Measurements from ENCODE around the gene AKT1.

Gene AKT1

DNA sequence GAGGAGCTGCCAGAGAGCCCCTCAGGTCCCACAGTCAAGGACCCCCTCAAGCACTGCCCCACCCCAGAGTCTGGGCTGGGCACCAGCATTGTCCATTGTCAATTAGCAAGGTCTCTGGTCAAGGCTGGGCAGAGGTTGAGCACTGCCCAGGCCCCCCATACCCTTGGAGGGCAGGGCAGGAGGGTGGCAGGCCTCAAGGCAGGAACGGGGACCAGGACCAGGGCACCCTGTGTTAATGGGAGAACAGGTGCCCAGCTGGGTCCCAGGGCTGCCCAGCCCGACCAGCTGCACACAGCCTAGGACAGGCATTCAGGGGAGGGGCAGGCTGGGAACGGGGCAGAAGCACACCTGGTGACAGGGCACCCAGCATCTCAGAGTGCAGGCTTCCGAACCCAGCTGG, 24.2 kb downstream of the AKT1 start:
- DNase-seq, result no peak

GRCh38 chr14:104770851-104771272, 24.7 kb downstream of the AKT1 start:
- peak; percentile 5 for DNase-seq

- DNase-seq, result no peak
These were observed 25.4 kb downstream of the AKT1 start for GRCh38 chr14:104770072-104770579.

DNA sequence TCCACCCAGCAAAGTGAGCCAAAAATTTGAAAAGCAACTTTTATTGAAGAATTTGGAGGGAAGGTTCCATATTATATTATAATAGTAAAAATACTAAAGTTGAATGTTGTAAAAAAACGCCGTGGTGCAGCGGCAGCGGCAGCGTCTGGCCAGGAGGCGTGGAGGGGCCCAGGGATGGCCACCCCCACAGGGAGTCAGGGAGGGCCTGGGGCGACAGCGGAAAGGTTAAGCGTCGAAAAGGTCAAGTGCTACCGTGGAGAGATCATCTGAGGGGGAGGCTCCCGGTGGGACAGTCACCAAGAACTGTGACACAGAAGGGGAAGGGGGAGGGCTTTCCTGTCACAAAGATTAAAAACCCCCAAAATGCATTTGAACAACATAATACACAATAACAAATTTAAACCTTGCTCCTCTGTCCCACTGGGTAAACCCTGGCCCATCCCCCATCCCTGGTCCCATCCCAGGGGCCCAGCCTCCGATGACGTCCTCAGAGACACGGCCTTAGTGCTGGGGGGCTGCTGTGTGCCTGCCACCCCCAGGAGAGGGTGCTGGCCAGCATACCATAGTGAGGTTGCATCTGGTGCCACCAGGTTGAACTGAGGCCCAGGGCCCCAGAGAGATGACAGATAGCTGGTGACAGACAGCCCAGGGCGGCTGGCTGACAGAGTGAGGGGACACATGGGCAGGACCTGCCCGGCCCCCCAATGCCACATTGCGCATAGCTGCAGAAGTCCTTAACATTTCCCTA, 26.1 kb downstream of the AKT1 start:
- no peak for DNase-seq

- peak; percentile 83 for DNase-seq
These were observed 26.9 kb downstream of the AKT1 start for GRCh38 chr14:104768437-104769323.

DNA sequence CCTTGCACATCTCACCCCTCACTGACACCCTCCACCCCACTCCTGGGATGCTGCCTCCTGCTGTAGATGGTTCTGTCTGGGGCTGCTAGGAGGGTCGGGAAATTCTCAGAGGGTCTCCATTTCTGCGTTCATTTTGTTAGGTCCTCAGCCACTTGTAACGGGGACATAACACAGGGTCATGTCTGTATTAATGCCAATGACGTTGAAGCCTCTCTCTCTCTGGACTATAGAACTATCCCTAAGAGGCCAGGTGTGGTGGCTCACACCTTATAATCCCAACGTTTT, 28.0 kb downstream of the AKT1 start:
- no peak for DNase-seq

DNA sequence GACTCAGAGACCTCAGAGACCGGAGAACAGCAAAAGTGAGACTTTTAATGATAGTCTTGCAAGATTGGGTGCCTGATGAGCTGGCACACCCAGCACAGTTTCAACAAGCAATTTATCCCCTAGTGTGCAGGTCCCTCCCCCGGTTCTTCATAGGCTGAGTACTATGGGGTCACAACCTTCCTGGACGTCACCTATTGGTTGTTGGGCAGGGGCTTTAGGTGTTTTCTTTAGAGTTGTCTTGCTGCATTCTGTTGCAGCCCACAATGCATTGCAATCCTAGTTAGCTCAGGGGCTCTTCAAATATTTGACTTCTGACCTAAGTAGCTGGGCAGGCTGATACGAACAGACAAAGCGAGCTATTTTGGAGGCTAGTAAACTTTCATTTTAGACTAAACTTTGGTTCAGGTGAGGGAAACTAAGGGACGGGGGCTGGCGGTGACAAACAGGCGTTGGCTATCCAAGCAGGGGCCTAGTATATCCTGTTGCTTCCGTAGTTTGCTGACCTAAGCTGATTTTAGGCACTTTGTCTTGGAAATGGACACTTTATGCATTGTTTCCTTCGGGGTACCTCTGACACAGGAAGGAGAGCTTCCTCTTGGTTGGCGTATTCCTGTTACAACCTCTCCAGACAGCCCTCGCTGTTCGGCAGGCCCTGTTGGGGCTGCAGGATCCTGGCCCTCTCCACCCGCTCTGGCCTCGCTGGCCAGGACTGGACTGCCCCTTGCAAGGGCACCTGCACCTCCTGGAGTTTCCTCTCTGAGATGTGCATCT, 28.5 kb downstream of the AKT1 start:
- DNase-seq, result no peak

DNA sequence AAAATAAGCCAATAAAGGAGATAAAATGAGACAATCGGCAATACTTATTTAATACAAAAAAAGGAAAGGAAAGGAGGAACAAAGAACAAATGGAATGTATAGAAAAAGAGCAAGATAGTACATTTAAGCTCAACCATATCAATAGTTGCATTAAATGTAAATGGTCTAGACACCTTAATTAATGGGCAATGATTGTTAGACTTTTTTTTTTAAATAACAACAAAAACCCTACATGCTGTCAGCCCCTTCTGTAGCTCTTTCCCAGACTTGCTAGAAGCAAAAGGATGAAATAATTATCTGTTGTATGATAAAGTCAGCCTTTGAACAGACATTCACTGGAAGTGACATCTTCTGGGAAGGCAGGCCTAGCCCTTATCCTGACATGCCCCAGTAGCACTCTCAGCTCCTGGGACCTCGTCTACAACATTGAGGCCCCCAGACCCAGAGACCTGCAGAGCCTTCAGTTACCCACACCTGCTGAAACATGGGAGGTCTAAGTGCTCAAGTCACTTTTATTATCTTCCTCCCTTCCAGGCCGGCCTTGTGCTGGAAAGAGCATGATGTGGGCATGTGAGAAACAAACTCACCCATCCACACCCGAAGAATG, 29.2 kb downstream of the AKT1 start:
- DNase-seq, result no peak

GRCh38 chr14:104765517-104765916, 30.0 kb downstream of the AKT1 start:
- DNase-seq, result no peak

DNA sequence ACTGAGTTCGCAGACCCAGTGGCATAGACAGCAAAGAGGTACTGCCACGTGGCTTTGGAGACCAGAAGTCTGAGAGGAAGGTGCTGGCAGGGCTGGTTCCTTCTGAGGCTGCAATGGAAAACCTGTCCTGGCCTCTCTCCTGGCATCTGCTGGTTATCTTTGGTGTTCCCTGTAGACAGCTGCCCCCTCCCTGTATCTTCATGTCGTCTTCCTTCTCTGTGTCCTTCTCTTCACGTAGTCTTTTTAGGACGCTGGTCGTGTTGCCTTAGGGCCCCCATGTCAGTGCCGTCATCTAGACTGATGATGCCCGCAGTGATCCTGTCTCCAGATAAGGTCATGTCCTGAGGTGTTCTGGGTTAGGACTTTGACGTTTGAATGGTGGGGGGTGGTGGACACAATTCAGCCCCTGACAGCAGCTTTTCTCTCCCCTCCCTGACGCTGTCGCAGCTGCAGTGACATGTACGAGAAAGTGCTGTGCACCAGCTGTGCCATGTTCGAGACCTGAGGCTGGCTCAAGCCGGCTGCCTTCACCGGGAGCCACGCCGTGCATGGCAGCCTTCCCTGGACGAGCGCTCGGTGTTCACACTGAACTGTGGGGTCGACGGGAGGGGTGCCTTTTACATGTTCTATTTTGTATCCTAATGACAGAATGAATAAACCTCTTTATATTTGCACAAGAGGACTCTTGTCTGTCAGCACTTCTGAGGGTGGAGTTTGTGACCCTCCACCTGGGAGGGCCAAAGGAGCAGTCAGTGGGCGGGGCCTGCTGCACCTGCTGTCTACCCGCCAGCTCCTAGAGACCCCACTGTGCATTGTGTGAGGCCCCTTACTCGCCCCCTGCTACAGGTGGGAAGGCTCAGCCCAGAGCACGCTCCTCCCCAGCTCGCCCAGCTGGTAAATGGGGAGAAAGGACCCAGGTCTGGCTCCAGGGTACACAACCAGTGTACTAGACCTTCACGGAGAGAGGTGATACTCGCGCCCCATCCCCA, 36.3 kb downstream of the AKT1 start:
- no peak for DNase-seq

DNA sequence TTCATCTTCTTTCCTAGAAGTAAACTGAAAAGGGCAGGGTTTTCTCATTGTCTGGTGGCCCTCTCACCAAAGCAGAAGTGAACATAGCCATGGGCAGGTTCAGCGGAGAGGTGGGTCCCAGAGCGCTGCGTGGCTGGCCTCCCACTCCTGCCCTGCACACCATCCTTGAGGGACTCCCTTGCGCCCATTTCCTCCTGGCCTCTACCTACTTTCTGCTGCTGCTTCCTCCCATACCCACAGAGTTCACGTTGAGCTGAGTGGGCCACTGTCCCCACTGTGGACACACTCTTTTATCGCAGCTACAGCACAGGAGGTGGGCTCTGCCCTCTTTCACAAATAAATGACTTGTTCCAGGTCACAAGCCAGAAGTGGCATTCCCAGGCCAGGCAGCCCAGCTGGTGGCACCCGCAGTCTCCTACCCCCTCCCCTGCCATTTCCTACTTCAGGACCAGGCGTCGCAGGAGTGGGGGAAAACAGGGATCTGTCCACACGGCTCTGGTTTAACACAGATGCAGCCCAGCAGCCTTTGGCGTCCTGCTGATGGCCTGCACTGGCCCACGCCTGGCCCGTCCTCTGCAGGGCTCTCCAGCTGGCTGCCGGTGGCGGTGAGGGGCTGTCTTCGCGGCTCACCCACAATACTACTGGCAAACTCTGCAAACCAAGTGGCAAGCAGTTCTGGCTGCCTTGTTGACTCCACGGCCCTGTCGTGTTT, 37.7 kb downstream of the AKT1 start:
- DNase-seq, result no peak

DNA sequence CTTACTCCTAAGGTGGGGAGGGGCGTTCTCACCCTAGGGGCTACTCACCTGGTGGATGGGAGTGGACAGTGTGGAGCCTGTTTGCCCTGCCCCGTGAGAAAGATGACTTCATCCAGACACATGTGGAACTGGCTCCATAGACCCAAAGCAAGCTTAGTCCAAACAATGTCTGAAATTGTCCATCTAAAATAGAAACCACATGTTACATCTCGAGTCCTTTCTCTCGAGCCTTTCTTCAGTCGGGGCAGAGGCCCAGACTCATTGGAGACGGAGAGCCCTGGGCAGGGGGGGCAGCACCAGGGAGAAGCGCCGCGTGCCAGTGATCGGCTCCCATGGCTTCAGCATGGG, 38.3 kb downstream of the AKT1 start:
- DNase-seq, result no peak

- DNase-seq, result no peak
These were observed 38.9 kb downstream of the AKT1 start for GRCh38 chr14:104756477-104757237.

GRCh38 chr14:104755621-104756020, 39.9 kb downstream of the AKT1 start:
- no peak for DNase-seq

- no peak for DNase-seq
These were observed 41.2 kb downstream of the AKT1 start for GRCh38 chr14:104754213-104754851.

DNA sequence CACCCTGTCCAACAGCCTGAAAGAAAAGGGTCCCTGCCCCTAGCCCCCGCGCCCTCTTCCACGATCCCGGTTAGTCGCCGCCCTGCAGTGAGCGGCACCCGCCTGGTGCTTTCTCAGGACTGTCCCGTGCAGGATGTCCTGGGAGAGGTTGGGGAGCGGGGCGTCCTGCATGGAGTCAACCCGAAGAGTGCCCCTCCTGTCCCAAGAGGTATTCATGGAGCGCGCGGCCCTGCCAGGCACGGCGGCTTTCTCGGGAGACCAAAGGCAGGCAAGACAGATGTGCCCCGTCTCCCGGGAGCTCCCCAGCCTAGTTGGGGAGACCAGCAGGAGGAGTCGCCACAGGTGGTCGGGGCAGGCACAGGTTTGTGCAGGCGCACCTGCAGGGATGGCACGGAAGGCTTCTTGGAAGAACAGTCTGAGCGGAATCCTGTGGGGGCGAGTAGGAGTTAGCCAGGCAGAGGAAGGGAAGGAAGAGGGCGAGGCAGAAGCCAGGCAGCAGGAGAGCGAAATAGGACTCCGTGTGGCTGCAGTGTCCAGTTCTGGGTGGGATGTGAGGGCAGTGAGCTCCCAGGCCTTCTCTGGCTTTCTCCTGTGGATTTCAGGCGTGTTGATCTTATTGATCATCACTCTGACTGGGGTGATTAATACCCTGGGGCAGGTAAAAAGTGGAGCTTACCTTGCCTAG, 41.9 kb downstream of the AKT1 start:
- no peak for DNase-seq

- peak; percentile 99 for DNase-seq
These were observed 42.6 kb downstream of the AKT1 start, which contains the start of gene SIVA1 for GRCh38 chr14:104752735-104753527. SIVA1 (plus strand) TSS chr14:104753147; CDS start chr14:104753202, 55 bp downstream.

- no peak for DNase-seq
These were observed 43.2 kb downstream of the AKT1 start for GRCh38 chr14:104752423-104752734.
